GM23338 (cell line): ENCODE results near the gene SNAI1. TPM values are rescaled to one million over a fixed set of nuclear protein-coding genes. Genes with fewer than 3 reads are reported as not detected.

ENCODE experiments used
- ATAC-seq: fragments of 200-7000 bp; cut with Tn5 transposase; 3 replicates; pipeline ENCODE4 v1.9.1; 2020
- DNase-seq: peaks from one replicate; pipeline ENCODE4 v3.0.0-alpha.2; 2015; ENCODE audit warnings: low spot score
- H2AFZ ChIP-seq: fragments of 200-600 bp; sonication (generic); 2 replicates; pipeline ENCODE4 v1.8.0; 2016; ENCODE audit warnings: antibody characterized with exemption, mild to moderate bottlenecking, moderate library complexity
- H3F3A ChIP-seq: fragments of 200-600 bp; sonication (generic); replicated peaks from 2 replicates; pipeline ENCODE4 v1.8.0; 2017; ENCODE audit warnings: antibody characterized with exemption, mixed run types, low read depth
- H3K27ac ChIP-seq: fragments of 200-600 bp; sonication (generic); 2 replicates; pipeline ENCODE4 v1.6.1; 2016; ENCODE audit warnings: low read depth
- H3K27me3 ChIP-seq: fragments of 200-600 bp; sonication (generic); 2 replicates; pipeline ENCODE4 v1.8.0; 2016; ENCODE audit warnings: mild to moderate bottlenecking, mixed run types, moderate library complexity; ENCODE audit not compliant: insufficient read depth
- H3K36me3 ChIP-seq: fragments of 200-600 bp; sonication (generic); 2 replicates; pipeline ENCODE4 v1.8.0; 2016; ENCODE audit warnings: mild to moderate bottlenecking; ENCODE audit not compliant: insufficient read depth
- H3K4me1 ChIP-seq: fragments of 200-600 bp; sonication (generic); 2 replicates; pipeline ENCODE4 v1.8.0; 2016; ENCODE audit warnings: mild to moderate bottlenecking, moderate library complexity; ENCODE audit not compliant: insufficient read depth
- H3K4me2 ChIP-seq: fragments of 200-600 bp; sonication (generic); 2 replicates; pipeline ENCODE4 v1.7.1; 2017; ENCODE audit warnings: mixed run types
- H3K4me3 ChIP-seq: fragments of 200-600 bp; sonication (generic); 2 replicates; pipeline ENCODE4 v1.6.1; 2016; ENCODE audit warnings: mixed run types
- H3K79me2 ChIP-seq: fragments of 200-600 bp; sonication (generic); replicated peaks from 2 replicates; pipeline ENCODE4 v1.8.0; 2017; ENCODE audit warnings: mild to moderate bottlenecking; ENCODE audit not compliant: insufficient read depth
- H3K9me2 ChIP-seq: fragments of 200-600 bp; sonication (generic); 2 replicates; pipeline ENCODE4 v1.8.0; 2017; ENCODE audit not compliant: insufficient read depth
- H4K20me1 ChIP-seq: fragments of 200-600 bp; sonication (generic); replicated peaks from 2 replicates; pipeline ENCODE4 v1.8.0; 2017; ENCODE audit warnings: mild to moderate bottlenecking; ENCODE audit not compliant: insufficient read depth
- H3K27ac Mint-ChIP-seq: 2 replicates; pipeline ENCODE4 v1.8.0; 2020; ENCODE audit warnings: inconsistent platforms, mild to moderate bottlenecking, moderate library complexity, mixed read lengths
- H3K27me3 Mint-ChIP-seq: 3 replicates; pipeline ENCODE4 v1.8.0; 2022; ENCODE audit warnings: low read depth, mild to moderate bottlenecking, moderate library complexity, mixed read lengths, inconsistent platforms; ENCODE audit not compliant: insufficient read depth, poor library complexity
- H3K36me3 Mint-ChIP-seq: 3 replicates; pipeline ENCODE4 v1.8.0; 2021; ENCODE audit warnings: low read depth, mild to moderate bottlenecking, inconsistent platforms, moderate library complexity, mixed read lengths
- H3K4me1 Mint-ChIP-seq: 3 replicates; pipeline ENCODE4 v1.8.0; 2020; ENCODE audit warnings: mild to moderate bottlenecking, inconsistent platforms, mixed read lengths
- H3K4me3 Mint-ChIP-seq: 3 replicates; pipeline ENCODE4 v1.8.0; 2021; ENCODE audit warnings: moderate library complexity, mild to moderate bottlenecking, inconsistent platforms, mixed read lengths
- H3K9me3 Mint-ChIP-seq: 3 replicates; pipeline ENCODE4 v1.8.0; 2020; ENCODE audit warnings: moderate library complexity, mild to moderate bottlenecking, inconsistent platforms, mixed read lengths
- CREB1 ChIP-seq: fragments of 250-450 bp; sonication (Bioruptor Pico); IDR thresholded peaks from 2 replicates; pipeline ENCODE4 v1.5.0; 2020; ENCODE audit warnings: low read depth, mild to moderate bottlenecking, moderate library complexity
- CTCF ChIP-seq, 2 experiments: fragments of 200-600 bp in 1 of 2; sonication (generic) in 1 of 2; conservative IDR thresholded peaks; 2 replicates each; pipeline versions ENCODE4 v1.5.1 to v1.6.1; 2016 to 2017; ENCODE audit warnings: antibody characterized with exemption in 2 of 2, low read depth in 2 of 2, mild to moderate bottlenecking in 2 of 2, moderate library complexity in 1 of 2
- EZH2 ChIP-seq: fragments of 200-600 bp; sonication (generic); IDR thresholded peaks from one replicate; pipeline ENCODE4 v1.8.0; 2017; ENCODE audit warnings: antibody characterized with exemption, mild to moderate bottlenecking, low read depth; ENCODE audit not compliant: unreplicated experiment
- EZH2phosphoT487 ChIP-seq: fragments of 200-600 bp; sonication (generic); IDR thresholded peaks from one replicate; pipeline ENCODE4 v1.8.1; 2018; ENCODE audit warnings: antibody characterized with exemption; ENCODE audit not compliant: unreplicated experiment
- JUNB ChIP-seq: IDR thresholded peaks from one replicate; pipeline ENCODE4 v1.6.1; 2016; ENCODE audit warnings: antibody characterized with exemption; ENCODE audit not compliant: unreplicated experiment
- NANOG ChIP-seq: IDR thresholded peaks from 2 replicates; pipeline ENCODE4 v1.6.1; 2016; ENCODE audit warnings: antibody characterized with exemption, borderline replicate concordance
- POLR2AphosphoS5 ChIP-seq: IDR thresholded peaks from 2 replicates; pipeline ENCODE4 v1.6.1; 2016; ENCODE audit warnings: antibody characterized with exemption, low read depth
- REST ChIP-seq: IDR thresholded peaks from one replicate; pipeline ENCODE4 v1.6.1; 2018; ENCODE audit warnings: antibody characterized with exemption; ENCODE audit not compliant: unreplicated experiment
- STAT1 ChIP-seq: IDR thresholded peaks from one replicate; pipeline ENCODE4 v1.6.1; 2016; ENCODE audit warnings: antibody characterized with exemption; ENCODE audit not compliant: unreplicated experiment
- ZNF331 ChIP-seq: fragments of 250-450 bp; sonication (Bioruptor Pico); IDR thresholded peaks from 2 replicates; pipeline ENCODE4 v1.5.0; 2020; ENCODE audit warnings: low read depth, mild to moderate bottlenecking, moderate library complexity
- ZNF462 ChIP-seq: fragments of 250-450 bp; sonication (Bioruptor Pico); IDR thresholded peaks from 2 replicates; pipeline ENCODE4 v1.5.0; 2020; ENCODE audit warnings: mild to moderate bottlenecking, moderate library complexity
- polyA plus RNA-seq: library from polyadenylated mRNA; unstranded; fragments of >200 nt; fragmentation: Nextera tagmentation; extraction: Ambion mirVana; gene quantifications from 2 replicates; pipeline ENCODE4 v1.2.1, GENCODE V29; 2016
- total RNA-seq: library from RNA; depleted of rRNA; stranded (reverse); fragments of >200 nt; shearing (Covaris generic); gene quantifications from 2 replicates; pipeline ENCODE4 v1.2.3, GENCODE V29; 2014
- TF ChIP-seq, protein P1 (sequence below): IDR thresholded peaks from 2 replicates; pipeline ENCODE4 v1.6.1; 2016; ENCODE audit warnings: antibody characterized with exemption

Gene SNAI1
- total and polyA plus RNA-seq, 2 experiments from 2014 or later = 4.2 to 8.4 TPM

GRCh38 chr20:50036703-50037102 is 53.9 kb downstream of the SNAI1 start (continued):
- TF ChIP-seq POLR2AphosphoS5 (no peak), JUNB (no peak)
- TF ChIP-seq, protein P1, sequence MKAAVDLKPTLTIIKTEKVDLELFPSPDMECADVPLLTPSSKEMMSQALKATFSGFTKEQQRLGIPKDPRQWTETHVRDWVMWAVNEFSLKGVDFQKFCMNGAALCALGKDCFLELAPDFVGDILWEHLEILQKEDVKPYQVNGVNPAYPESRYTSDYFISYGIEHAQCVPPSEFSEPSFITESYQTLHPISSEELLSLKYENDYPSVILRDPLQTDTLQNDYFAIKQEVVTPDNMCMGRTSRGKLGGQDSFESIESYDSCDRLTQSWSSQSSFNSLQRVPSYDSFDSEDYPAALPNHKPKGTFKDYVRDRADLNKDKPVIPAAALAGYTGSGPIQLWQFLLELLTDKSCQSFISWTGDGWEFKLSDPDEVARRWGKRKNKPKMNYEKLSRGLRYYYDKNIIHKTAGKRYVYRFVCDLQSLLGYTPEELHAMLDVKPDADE = no peak

DNA sequence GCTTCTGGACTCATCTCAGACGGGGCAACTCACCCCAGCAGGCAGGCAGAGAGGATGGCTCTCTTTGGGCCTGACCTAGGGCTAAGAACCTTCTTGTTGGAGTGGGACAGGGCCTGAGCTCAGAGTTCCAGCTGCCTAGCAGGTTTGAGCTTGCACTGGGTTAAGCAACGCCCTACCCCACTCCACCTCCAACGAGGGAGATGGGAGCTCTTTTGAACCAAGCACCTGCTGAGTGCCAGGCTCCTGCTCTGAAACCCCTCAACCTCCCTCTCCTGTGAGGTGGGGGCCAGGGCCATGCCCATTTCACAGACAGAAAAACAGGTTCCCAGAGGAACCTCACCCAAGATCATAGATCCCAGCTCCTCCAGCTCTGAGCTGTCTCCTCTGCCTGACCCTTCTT is 54.3 kb downstream of the SNAI1 start:
- no peak for DNase-seq
- H3K79me2 ChIP-seq = no peaks in the 10 kb centered on the region
- no peak overlapping the region for H3K4me2 ChIP-seq
- H3K9me2 ChIP-seq = no peaks in the 10 kb centered on the region
- H3K36me3 ChIP-seq = no peaks in the 10 kb centered on the region
- no peaks in the 10 kb centered on the region for H3F3A ChIP-seq
- H3K4me1 Mint-ChIP-seq = peaks cover 11% of the 10 kb centered on the region
- no peaks in the 10 kb centered on the region for H3K27me3 ChIP-seq
- H3K27ac ChIP-seq = no peak overlapping the region
- no peak overlapping the region for H2AFZ ChIP-seq
- no peaks in the 10 kb centered on the region for H4K20me1 ChIP-seq
- H3K27me3 Mint-ChIP-seq = peaks cover 5% of the 10 kb centered on the region
- no peak for ATAC-seq
- no peaks in the 10 kb centered on the region for H3K4me1 ChIP-seq
- no peaks in the 10 kb centered on the region for H3K9me3 Mint-ChIP-seq
- H3K27ac Mint-ChIP-seq = no peak overlapping the region
- H3K36me3 Mint-ChIP-seq = no peaks in the 10 kb centered on the region
- no peak overlapping the region for H3K4me3 Mint-ChIP-seq
- no peak overlapping the region for H3K4me3 ChIP-seq
- no peak for TF ChIP-seq EZH2
- TF ChIP-seq, protein P1 = no peak
- no peak for TF ChIP-seq REST
- no peak for TF ChIP-seq CTCF (conservative IDR thresholded peaks at IDR 0.05; ENCODE audit: low read depth in 2 of 2)
- TF ChIP-seq EZH2phosphoT487 = no peak
- no peak for TF ChIP-seq POLR2AphosphoS5
- TF ChIP-seq JUNB = no peak
- TF ChIP-seq NANOG = no peak
- no peak for TF ChIP-seq STAT1
- no peak for TF ChIP-seq ZNF331 (CRISPR knock-in tag)
- TF ChIP-seq CREB1 = no peak
- no peak for TF ChIP-seq ZNF462 (CRISPR knock-in tag)
